HCT116 (cell line): ENCODE measurements around the gene PLK5. TPM values are rescaled to one million over a fixed set of nuclear protein-coding genes. Genes with fewer than 3 reads are reported as not detected.

Experiments used
- ATAC-seq: fragments of 200-7000 bp; cut with Tn5 transposase; 2 replicates; pipeline ENCODE4 v1.9.1; 2020; ENCODE audit warnings: mild to moderate bottlenecking, moderate library complexity
- BruUV-seq: library from RNA; stranded (reverse); fragments of 400-500 nt; replicated peaks from 2 replicates; lab custom pipeline; 2021; lab: Mats Ljungman, UMichigan
- CTCF ChIA-PET: fragments of 300-600 bp; sonication (Branson Sonifier 250); formaldehyde crosslinking; loops from one replicate; lab custom pipeline; 2021; ENCODE audit warnings: antibody characterized with exemption; lab: Charles Lee
- POLR2A ChIA-PET: fragments of 300-600, 350-600 bp; sonication (Branson Sonifier 250); formaldehyde crosslinking; loops from one replicate; lab custom pipeline; 2021; ENCODE audit warnings: antibody characterized with exemption; lab: Charles Lee
- RAD21 ChIA-PET, 2 experiments: fragments of 300-600 bp; sonication (Branson Sonifier 250); formaldehyde crosslinking; loops; one replicate each; lab custom pipeline; 2023; ENCODE audit warnings: low total read pairs in 2 of 2; ENCODE audit not compliant: uncharacterized antibody in 2 of 2, unreplicated experiment in 2 of 2, low non-redundant PET in 1 of 2; lab: Charles Lee
- DNase-seq: peaks from one replicate; pipeline ENCODE4 v3.0.0-alpha.2; 2010; ENCODE audit warnings: low read depth, low spot score
- H2AFZ ChIP-seq: fragments of 200-600 bp; shearing (Covaris generic), sonication (generic); 2 replicates; pipeline ENCODE4 v1.6.1; 2017; ENCODE audit warnings: low read depth, mixed run types, mixed read lengths, antibody characterized with exemption, low read length; ENCODE audit not compliant: poor library complexity, severe bottlenecking
- H3K27ac ChIP-seq: 2 replicates; pipeline ENCODE4 v1.5.1; 2012; ENCODE audit warnings: low read depth, low read length
- H3K27me3 ChIP-seq: fragments of 200-600 bp; sonication (generic); 2 replicates; pipeline ENCODE4 v1.6.1; 2016; ENCODE audit warnings: mixed run types, low read length, mixed read lengths; ENCODE audit not compliant: insufficient read depth
- H3K36me3 ChIP-seq, 2 experiments: fragments of 200-500 bp in 1 of 2; fragments of 200-600 bp in 1 of 2; sonication (Bioruptor generic) in 1 of 2; sonication (generic) in 1 of 2; 2 replicates each; pipeline versions ENCODE4 v1.5.1 to v1.6.1; 2014 to 2016; ENCODE audit warnings: low read length in 2 of 2, inconsistent platforms in 1 of 2, mixed read lengths in 1 of 2, mixed run types in 1 of 2; ENCODE audit not compliant: insufficient read depth in 2 of 2, control insufficient read depth in 1 of 2
- H3K4me1 ChIP-seq, 2 experiments: fragments of 200-600 bp in 1 of 2; sonication (generic) in 1 of 2; 2 replicates each; pipeline versions ENCODE4 v1.5.1 to v1.6.1; 2012 to 2017; ENCODE audit warnings: low read length in 2 of 2, inconsistent platforms in 1 of 2, mild to moderate bottlenecking in 1 of 2, mixed read lengths in 1 of 2, mixed run types in 1 of 2, moderate library complexity in 1 of 2; ENCODE audit not compliant: insufficient read depth in 2 of 2, control insufficient read depth in 1 of 2
- H3K4me2 ChIP-seq: fragments of 200-600 bp; sonication (generic); 2 replicates; pipeline ENCODE4 v1.6.1; 2017; ENCODE audit warnings: mixed run types, low read length, mixed read lengths
- H3K4me3 ChIP-seq, 2 experiments: fragments of 200-600 bp in 1 of 2; sonication (generic) in 1 of 2; replicated peaks in 1 of 2; 2 replicates each; pipeline ENCODE4 v1.5.1; 2011 to 2016; ENCODE audit warnings: low read length in 2 of 2, control low read depth in 1 of 2, low read depth in 1 of 2, mild to moderate bottlenecking in 1 of 2, mixed read lengths in 1 of 2, mixed run types in 1 of 2
- H3K79me2 ChIP-seq: fragments of 200-600 bp; sonication (generic); 2 replicates; pipeline ENCODE4 v1.6.1; 2017; ENCODE audit warnings: mild to moderate bottlenecking, mixed run types, low read length, moderate library complexity, mixed read lengths; ENCODE audit not compliant: insufficient read depth
- H3K9ac ChIP-seq: fragments of 200-600 bp; sonication (generic); 2 replicates; pipeline ENCODE4 v1.6.1; 2016; ENCODE audit warnings: low read length, mixed read lengths
- H3K9me2 ChIP-seq: fragments of 200-600 bp; sonication (generic), shearing (Covaris generic); 2 replicates; pipeline ENCODE4 v1.6.1; 2017; ENCODE audit warnings: mixed run types, mild to moderate bottlenecking, moderate library complexity; ENCODE audit not compliant: insufficient read depth
- H3K9me3 ChIP-seq, 2 experiments: fragments of 200-500 bp in 1 of 2; fragments of 200-600 bp in 1 of 2; sonication (Bioruptor generic) in 1 of 2; sonication (generic) in 1 of 2; 2 replicates each; pipeline ENCODE4 v1.6.1; 2014 to 2017; ENCODE audit warnings: low read length in 2 of 2, mixed read lengths in 2 of 2, inconsistent platforms in 1 of 2, low read depth in 1 of 2, mild to moderate bottlenecking in 1 of 2, mixed run types in 1 of 2, moderate library complexity in 1 of 2; ENCODE audit not compliant: control insufficient read depth in 1 of 2, insufficient read depth in 1 of 2
- H4K20me1 ChIP-seq: fragments of 200-600 bp; sonication (generic), shearing (Covaris generic); 2 replicates; pipeline ENCODE4 v1.6.1; 2017; ENCODE audit warnings: mixed run types, mild to moderate bottlenecking, moderate library complexity; ENCODE audit not compliant: insufficient read depth
- CBX3 ChIP-seq: IDR thresholded peaks from 2 replicates; pipeline ENCODE4 v1.6.1; 2012; ENCODE audit warnings: low read depth
- CTCF ChIP-seq, 3 experiments: fragments of 200-600 bp in 1 of 3; sonication (generic) in 1 of 3; IDR thresholded peaks in 2 of 3; conservative IDR thresholded peaks in 1 of 3; 2 replicates each; pipeline ENCODE4 v1.5.1; 2012 to 2017; ENCODE audit warnings: low read depth in 2 of 3, low read length in 2 of 3, antibody characterized with exemption in 1 of 3, borderline replicate concordance in 1 of 3, control low read depth in 1 of 3, mild to moderate bottlenecking in 1 of 3, mixed read lengths in 1 of 3, mixed run types in 1 of 3, moderate library complexity in 1 of 3; ENCODE audit not compliant: insufficient read depth in 1 of 3
- EGR1 ChIP-seq: IDR thresholded peaks from 2 replicates; pipeline ENCODE4 v1.6.1; 2012; ENCODE audit warnings: low read depth
- FOSL1 ChIP-seq: IDR thresholded peaks from 2 replicates; pipeline ENCODE4 v1.6.1; 2012; ENCODE audit warnings: low read depth
- JUND ChIP-seq: IDR thresholded peaks from 2 replicates; pipeline ENCODE4 v1.6.1; 2012
- RAD21 ChIP-seq: IDR thresholded peaks from 2 replicates; pipeline ENCODE4 v1.6.1; 2012; ENCODE audit warnings: low read depth, mild to moderate bottlenecking
- SIN3A ChIP-seq: IDR thresholded peaks from 2 replicates; pipeline ENCODE4 v1.6.1; 2012; ENCODE audit warnings: low read depth
- SP1 ChIP-seq: IDR thresholded peaks from 2 replicates; pipeline ENCODE4 v1.6.1; 2012; ENCODE audit warnings: low read depth
- SRF ChIP-seq: IDR thresholded peaks from 2 replicates; pipeline ENCODE4 v1.6.1; 2012; ENCODE audit warnings: low read depth
- ZFX ChIP-seq: fragments of 450-650 bp; IDR thresholded peaks from 2 replicates; pipeline ENCODE4 v1.6.1; 2017
- intact Hi-C: fragments of 100-400 bp; cut with micrococcal nuclease; formaldehyde crosslinking; loops from 2 replicates; pipeline ENCODE4 v1.10.0; 2022
- total RNA-seq: library from RNA; stranded (reverse); gene quantifications from one replicate; pipeline ENCODE4 v1.2.1, GENCODE V29; 2021; ENCODE audit not compliant: unreplicated experiment
- TF ChIP-seq, protein P1 (sequence below): IDR thresholded peaks from 2 replicates; pipeline ENCODE4 v1.6.1; 2012
- TF ChIP-seq, protein P2 (sequence below): IDR thresholded peaks from 2 replicates; pipeline ENCODE4 v1.6.1; 2012

Gene PLK5
- total RNA-seq, 1 experiment from 2014 or later, result not detected

- POLR2A ChIA-PET, result no interaction called here
- intact Hi-C loops, result no loop called here
These were observed 1.0 kb upstream of the PLK5 start for GRCh38 chr19:1522838-1523237.

More at GRCh38 chr19:1522838-1523237, 1.0 kb upstream of the PLK5 start:
- Histone ChIP-seq H3K4me1 (no peaks in the 10 kb centered on the region), H3K9me3 (no peaks in the 10 kb centered on the region), H3K36me3 (no peaks in the 10 kb centered on the region), H4K20me1 (no peaks in the 10 kb centered on the region), H3K4me2 (no peak overlapping the region), H3K27me3 (no peaks in the 10 kb centered on the region), H3K9ac (no peak overlapping the region), H3K4me3 (no peak overlapping the region)
- no TSS peak for BruUV-seq
- no peak for DNase-seq
- RAD21 ChIA-PET, result no interaction called here
- TF ChIP-seq ZFX (no peak), EGR1 (no peak), JUND (no peak), RAD21 (no peak), SP1 (no peak), SRF (no peak), CBX3 (no peak), FOSL1 (no peak), CTCF (IDR thresholded peaks at IDR 0.05 in 2 of 3, conservative IDR thresholded peaks at IDR 0.05 in 1 of 3; ENCODE audit: borderline replicate concordance in 1 of 3, insufficient read depth in 1 of 3, low read depth in 2 of 3, low read length in 2 of 3) (no peak), SIN3A (no peak)
- TF ChIP-seq, protein P1, sequence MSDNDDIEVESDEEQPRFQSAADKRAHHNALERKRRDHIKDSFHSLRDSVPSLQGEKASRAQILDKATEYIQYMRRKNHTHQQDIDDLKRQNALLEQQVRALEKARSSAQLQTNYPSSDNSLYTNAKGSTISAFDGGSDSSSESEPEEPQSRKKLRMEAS, result no peak
- TF ChIP-seq, protein P2, sequence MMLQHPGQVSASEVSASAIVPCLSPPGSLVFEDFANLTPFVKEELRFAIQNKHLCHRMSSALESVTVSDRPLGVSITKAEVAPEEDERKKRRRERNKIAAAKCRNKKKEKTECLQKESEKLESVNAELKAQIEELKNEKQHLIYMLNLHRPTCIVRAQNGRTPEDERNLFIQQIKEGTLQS, result no peak
- TF ChIP-seq, all 23 proteins: peak for 0
- no peaks in the 10 kb centered on the region for H3K79me2 ChIP-seq
- H2AFZ ChIP-seq, result no peak overlapping the region
- CTCF ChIA-PET, result no interaction called here
- no peaks in the 10 kb centered on the region for H3K9me2 ChIP-seq
- no peak overlapping the region for H3K27ac ChIP-seq
- ATAC-seq, result no peak
